ENCODE results near the gene ZNF382.
A peak's percentile ranks its signal among the peaks of the same experiment; 100 is the strongest.

Gene ZNF382

GRCh38 chr19:36605101-36605876 lies at the start of gene ZNF382:
ZNF382 (plus strand) TSS chr19:36605313; CDS start chr19:36609915, 4,602 bp downstream.
- peak; percentile 80 for TF ChIP-seq ZFX (IDR thresholded peaks at IDR 0.05)
- TF ChIP-seq CTCF (conservative IDR thresholded peaks at IDR 0.05) = no peak
- H3K27ac ChIP-seq = peak within 1 kb of the TSS; percentile 74

GRCh38 chr19:36564391-36564790 lies 40.7 kb upstream of the ZNF382 start:
- no peak overlapping the region for H3K27ac ChIP-seq
- TF ChIP-seq ZFX (IDR thresholded peaks at IDR 0.05) = no peak
- TF ChIP-seq CTCF (conservative IDR thresholded peaks at IDR 0.05) = no peak

- TF ChIP-seq CTCF (conservative IDR thresholded peaks at IDR 0.05) (no peak), ZFX (IDR thresholded peaks at IDR 0.05) (no peak)
- H3K27ac ChIP-seq = peak overlapping the region; percentile 74
These were observed 32.5 kb upstream of the ZNF382 start for GRCh38 chr19:36572593-36573019.

- no peak; the same call in 1 of the 2 replicates for TF ChIP-seq CTCF (conservative IDR thresholded peaks at IDR 0.05)
- TF ChIP-seq ZFX (IDR thresholded peaks at IDR 0.05) = peak; percentile 85
- peak within 1 kb of the TSS; percentile 74 for H3K27ac ChIP-seq
These were observed 31.9 kb upstream of the ZNF382 start, which contains the start of gene ZNF529 for GRCh38 chr19:36573020-36573894. ZNF529 (minus strand) TSS chr19:36573292; CDS start chr19:36572346, 946 bp downstream.

- no peak for TF ChIP-seq CTCF (conservative IDR thresholded peaks at IDR 0.05)
- TF ChIP-seq ZFX (IDR thresholded peaks at IDR 0.05) = no peak
- H3K27ac ChIP-seq = peak overlapping the region; percentile 74
These were observed 31.0 kb upstream of the ZNF382 start for GRCh38 chr19:36573895-36574720.

GRCh38 chr19:36574741-36575140 lies 30.4 kb upstream of the ZNF382 start:
- no peak overlapping the region for H3K27ac ChIP-seq
- no peak for TF ChIP-seq ZFX (IDR thresholded peaks at IDR 0.05)
- TF ChIP-seq CTCF (conservative IDR thresholded peaks at IDR 0.05) = no peak

All from C4-2B (cell line).